ENCODE measurements around the gene CBX2.

The CBX2 gene

GRCh38 chr17:79775632-79776031 is 2.3 kb upstream of the CBX2 start:
- H3K9me3 ChIP-seq (ENCODE audit: control insufficient read depth, insufficient read depth, low read length) = no peaks in the 10 kb centered on the region
- peaks cover 15% of the 10 kb centered on the region for H3K36me3 ChIP-seq (ENCODE audit: control insufficient read depth, insufficient read depth, low read length)
- H3K27ac ChIP-seq (ENCODE audit: low read depth, low read length) = no peak overlapping the region
- H3K4me3 ChIP-seq (ENCODE audit: low read depth, low read length) = no peak overlapping the region; the same call in 1 of the 2 replicates
- no peak overlapping the region for H3K9ac ChIP-seq (ENCODE audit: low read depth, low read length)
- H3K27me3 ChIP-seq (ENCODE audit: control insufficient read depth, insufficient read depth, low read length) = peaks cover 9% of the 10 kb centered on the region
- H3K4me1 ChIP-seq (ENCODE audit: control insufficient read depth, insufficient read depth, low read length) = peaks cover 24% of the 10 kb centered on the region

DNA sequence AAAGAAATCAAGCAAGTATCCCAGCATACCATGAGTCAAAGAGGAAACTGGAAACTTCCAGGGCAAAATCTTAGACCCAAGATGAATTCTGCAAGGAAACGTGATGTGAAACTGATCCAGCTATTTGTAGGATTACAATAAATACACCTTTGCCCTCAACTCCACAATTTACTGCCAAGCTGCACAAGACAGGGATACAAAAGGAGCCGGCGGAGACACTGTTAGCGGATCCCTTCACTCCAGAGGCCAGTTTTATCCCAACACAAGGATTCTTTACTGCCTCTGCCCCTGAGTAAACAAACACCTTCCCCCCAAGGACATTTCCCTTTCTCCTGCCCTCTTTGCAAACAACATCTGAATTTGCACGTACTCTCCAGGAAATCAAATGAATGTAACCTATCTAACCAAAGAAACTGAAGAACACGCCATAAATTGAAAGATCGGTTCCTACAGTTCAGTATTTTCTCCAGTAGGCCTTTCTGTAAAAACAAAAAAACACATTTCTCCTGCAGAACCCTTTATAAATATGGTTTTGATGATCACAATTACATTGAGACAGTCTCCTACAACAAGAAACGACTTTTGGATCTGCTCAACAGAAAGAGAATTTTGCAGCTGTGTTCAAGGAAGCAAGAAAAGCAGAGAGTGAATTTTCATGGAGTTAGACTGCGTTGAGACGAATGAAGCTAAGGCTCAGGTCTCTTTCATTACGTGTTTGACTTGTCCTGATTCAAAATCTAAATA is 1.4 kb upstream of the CBX2 start:
- Histone ChIP-seq H3K9me3 (ENCODE audit: control insufficient read depth, insufficient read depth, low read length) (no peaks in the 10 kb centered on the region), H3K36me3 (ENCODE audit: control insufficient read depth, insufficient read depth, low read length) (peaks cover 24% of the 10 kb centered on the region), H3K9ac (ENCODE audit: low read depth, low read length) (peak overlapping the region; percentile 66; the same call in 1 of the 2 replicates), H3K4me3 (ENCODE audit: low read depth, low read length) (peak overlapping the region; percentile 70), H3K27me3 (ENCODE audit: control insufficient read depth, insufficient read depth, low read length) (peaks cover 9% of the 10 kb centered on the region), H3K27ac (ENCODE audit: low read depth, low read length) (peak overlapping the region; percentile 85), H3K4me1 (ENCODE audit: control insufficient read depth, insufficient read depth, low read length) (peaks cover 24% of the 10 kb centered on the region)

DNA sequence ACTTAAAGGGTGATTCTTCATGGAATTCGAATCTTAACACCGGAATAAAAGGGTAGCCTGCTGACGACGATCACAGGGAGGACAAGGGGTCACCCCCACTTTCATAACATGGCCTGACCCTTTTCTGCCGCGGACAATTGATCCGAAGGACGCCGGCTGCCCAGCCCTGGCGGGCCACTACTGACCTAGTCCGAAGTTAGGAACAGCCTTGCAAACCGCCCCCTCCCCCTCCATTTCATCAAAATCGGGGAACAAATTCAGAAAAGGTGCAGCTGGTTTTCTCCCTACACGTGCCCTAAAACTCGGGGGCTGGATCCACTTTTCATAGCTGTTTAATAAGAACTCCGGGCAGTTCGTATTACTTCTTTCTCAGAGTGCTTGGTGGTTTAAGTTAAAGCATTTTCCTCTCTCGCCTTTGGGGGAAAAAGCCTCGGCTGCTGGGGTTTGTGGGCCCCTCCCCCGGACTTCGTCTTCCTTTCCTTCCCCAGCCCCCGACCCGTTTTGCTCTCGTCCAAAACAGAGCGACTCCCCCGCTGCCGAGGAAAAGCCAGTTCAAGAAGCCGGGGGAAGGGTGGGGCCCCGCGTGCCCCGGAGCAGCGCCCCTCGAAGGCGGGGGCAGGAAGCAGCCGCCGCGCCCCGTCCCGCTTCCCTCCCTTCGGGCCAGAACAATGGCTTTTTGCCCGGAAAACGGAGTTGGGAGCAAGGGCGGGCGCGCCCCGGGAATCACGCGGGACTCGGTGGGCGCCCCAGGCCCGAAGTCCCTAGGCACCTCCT is 641 bp upstream of the CBX2 start:
- H3K9me3 ChIP-seq (ENCODE audit: control insufficient read depth, insufficient read depth, low read length) = no peaks in the 10 kb centered on the region
- peak overlapping the region; percentile 70 for H3K4me3 ChIP-seq (ENCODE audit: low read depth, low read length)
- peak overlapping the region; percentile 85 for H3K27ac ChIP-seq (ENCODE audit: low read depth, low read length)
- peaks cover 24% of the 10 kb centered on the region for H3K4me1 ChIP-seq (ENCODE audit: control insufficient read depth, insufficient read depth, low read length)
- H3K27me3 ChIP-seq (ENCODE audit: control insufficient read depth, insufficient read depth, low read length) = peaks cover 9% of the 10 kb centered on the region
- H3K36me3 ChIP-seq (ENCODE audit: control insufficient read depth, insufficient read depth, low read length) = peaks cover 31% of the 10 kb centered on the region
- H3K9ac ChIP-seq (ENCODE audit: low read depth, low read length) = peak overlapping the region; percentile 66

- H3K4me3 ChIP-seq (ENCODE audit: low read depth, low read length) = peak overlapping the region; percentile 86
- H3K36me3 ChIP-seq (ENCODE audit: control insufficient read depth, insufficient read depth, low read length) = peaks cover 44% of the 10 kb centered on the region
- peak overlapping the region; percentile 92 for H3K27ac ChIP-seq (ENCODE audit: low read depth, low read length)
- peaks cover 9% of the 10 kb centered on the region for H3K27me3 ChIP-seq (ENCODE audit: control insufficient read depth, insufficient read depth, low read length)
- no peaks in the 10 kb centered on the region for H3K9me3 ChIP-seq (ENCODE audit: control insufficient read depth, insufficient read depth, low read length)
- peaks cover 24% of the 10 kb centered on the region for H3K4me1 ChIP-seq (ENCODE audit: control insufficient read depth, insufficient read depth, low read length)
- H3K9ac ChIP-seq (ENCODE audit: low read depth, low read length) = peak overlapping the region; percentile 73; the same call in 1 of the 2 replicates
Measured at GRCh38 chr17:79778504-79779083, 646 bp downstream of the CBX2 start.

GRCh38 chr17:79779084-79779529 is 1.2 kb downstream of the CBX2 start:
- peak overlapping the region; percentile 92 for H3K27ac ChIP-seq (ENCODE audit: low read depth, low read length)
- H3K27me3 ChIP-seq (ENCODE audit: control insufficient read depth, insufficient read depth, low read length) = peaks cover 9% of the 10 kb centered on the region
- peaks cover 49% of the 10 kb centered on the region for H3K36me3 ChIP-seq (ENCODE audit: control insufficient read depth, insufficient read depth, low read length)

DNA sequence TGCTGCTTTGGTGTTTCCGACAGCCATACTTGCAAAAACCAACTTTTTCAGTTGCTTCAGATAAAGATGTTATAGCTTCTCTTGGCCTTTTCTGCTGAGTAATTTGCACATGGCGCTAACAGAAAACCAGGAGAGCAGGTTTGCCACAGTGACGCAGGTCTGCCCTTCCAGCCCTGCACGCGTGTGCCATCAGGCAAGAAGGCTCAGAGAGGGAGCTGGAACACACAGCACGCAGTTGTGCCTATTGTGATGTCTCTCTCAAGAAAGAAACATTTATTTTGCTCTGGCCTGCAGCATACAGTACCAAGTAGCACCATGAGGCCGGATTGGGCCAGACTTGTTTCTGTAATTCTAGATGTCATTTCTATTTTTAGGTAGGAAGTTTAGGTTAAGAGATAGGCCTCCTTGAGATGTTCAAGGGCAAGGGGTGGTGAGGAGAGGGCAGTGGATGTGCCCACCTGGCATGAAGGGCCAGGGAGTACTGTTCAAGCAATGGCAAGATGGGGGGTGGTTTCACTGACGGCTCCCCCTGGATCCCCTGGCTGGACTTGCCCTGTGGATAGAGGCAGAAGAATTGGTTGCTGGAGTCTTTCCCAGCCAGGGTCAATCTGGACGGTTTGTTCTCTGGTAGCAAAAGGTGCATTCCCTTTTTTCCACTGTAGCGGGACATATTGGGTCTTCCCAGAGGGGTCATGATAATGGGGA is 1.9 kb downstream of the CBX2 start:
- peak overlapping the region; percentile 86 for H3K4me3 ChIP-seq (ENCODE audit: low read depth, low read length)
- no peaks in the 10 kb centered on the region for H3K9me3 ChIP-seq (ENCODE audit: control insufficient read depth, insufficient read depth, low read length)
- H3K9ac ChIP-seq (ENCODE audit: low read depth, low read length) = no peak overlapping the region
- peaks cover 24% of the 10 kb centered on the region for H3K4me1 ChIP-seq (ENCODE audit: control insufficient read depth, insufficient read depth, low read length)
- peaks cover 57% of the 10 kb centered on the region for H3K36me3 ChIP-seq (ENCODE audit: control insufficient read depth, insufficient read depth, low read length)
- H3K27ac ChIP-seq (ENCODE audit: low read depth, low read length) = no peak overlapping the region
- H3K27me3 ChIP-seq (ENCODE audit: control insufficient read depth, insufficient read depth, low read length) = peaks cover 9% of the 10 kb centered on the region

More at GRCh38 chr17:79779084-79779529, 1.2 kb downstream of the CBX2 start:
- Histone ChIP-seq H3K9ac (ENCODE audit: low read depth, low read length) (peak overlapping the region; percentile 73; the same call in 1 of the 2 replicates), H3K4me1 (ENCODE audit: control insufficient read depth, insufficient read depth, low read length) (peaks cover 24% of the 10 kb centered on the region), H3K4me3 (ENCODE audit: low read depth, low read length) (peak overlapping the region; percentile 86), H3K9me3 (ENCODE audit: control insufficient read depth, insufficient read depth, low read length) (no peaks in the 10 kb centered on the region)

- no peak overlapping the region for H3K9ac ChIP-seq (ENCODE audit: low read depth, low read length)
- no peak overlapping the region for H3K4me3 ChIP-seq (ENCODE audit: low read depth, low read length)
- peaks cover 69% of the 10 kb centered on the region for H3K36me3 ChIP-seq (ENCODE audit: control insufficient read depth, insufficient read depth, low read length)
- H3K9me3 ChIP-seq (ENCODE audit: control insufficient read depth, insufficient read depth, low read length) = no peaks in the 10 kb centered on the region
- H3K27me3 ChIP-seq (ENCODE audit: control insufficient read depth, insufficient read depth, low read length) = no peaks in the 10 kb centered on the region
- H3K4me1 ChIP-seq (ENCODE audit: control insufficient read depth, insufficient read depth, low read length) = peaks cover 16% of the 10 kb centered on the region
- H3K27ac ChIP-seq (ENCODE audit: low read depth, low read length) = no peak overlapping the region
Measured at GRCh38 chr17:79781012-79781650, 3.2 kb downstream of the CBX2 start.

GRCh38 chr17:79781736-79782575 is 4.0 kb downstream of the CBX2 start:
- Histone ChIP-seq H3K9me3 (ENCODE audit: control insufficient read depth, insufficient read depth, low read length) (no peaks in the 10 kb centered on the region), H3K4me1 (ENCODE audit: control insufficient read depth, insufficient read depth, low read length) (peaks cover 8% of the 10 kb centered on the region), H3K36me3 (ENCODE audit: control insufficient read depth, insufficient read depth, low read length) (peaks cover 69% of the 10 kb centered on the region), H3K27ac (ENCODE audit: low read depth, low read length) (no peak overlapping the region), H3K4me3 (ENCODE audit: low read depth, low read length) (no peak overlapping the region), H3K9ac (ENCODE audit: low read depth, low read length) (no peak overlapping the region), H3K27me3 (ENCODE audit: control insufficient read depth, insufficient read depth, low read length) (0 out of 2 replicates have a peak, but pooled peaks cover 4% of the 10 kb centered on the region)

DNA sequence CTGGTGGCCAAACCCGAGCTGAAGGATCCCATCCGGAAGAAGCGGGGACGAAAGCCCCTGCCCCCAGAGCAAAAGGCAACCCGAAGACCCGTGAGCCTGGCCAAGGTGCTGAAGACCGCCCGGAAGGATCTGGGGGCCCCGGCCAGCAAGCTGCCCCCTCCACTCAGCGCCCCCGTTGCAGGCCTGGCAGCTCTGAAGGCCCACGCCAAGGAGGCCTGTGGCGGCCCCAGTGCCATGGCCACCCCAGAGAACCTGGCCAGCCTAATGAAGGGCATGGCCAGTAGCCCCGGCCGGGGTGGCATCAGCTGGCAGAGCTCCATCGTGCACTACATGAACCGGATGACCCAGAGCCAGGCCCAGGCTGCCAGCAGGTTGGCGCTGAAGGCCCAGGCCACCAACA is 5.9 kb downstream of the CBX2 start:
- H3K9me3 ChIP-seq (ENCODE audit: control insufficient read depth, insufficient read depth, low read length) = no peaks in the 10 kb centered on the region
- no peak overlapping the region for H3K4me3 ChIP-seq (ENCODE audit: low read depth, low read length)
- H3K4me1 ChIP-seq (ENCODE audit: control insufficient read depth, insufficient read depth, low read length) = peaks cover 10% of the 10 kb centered on the region
- peaks cover 69% of the 10 kb centered on the region for H3K36me3 ChIP-seq (ENCODE audit: control insufficient read depth, insufficient read depth, low read length)
- no peak overlapping the region for H3K27ac ChIP-seq (ENCODE audit: low read depth, low read length)
- no peak overlapping the region for H3K9ac ChIP-seq (ENCODE audit: low read depth, low read length)
- peaks cover 22% of the 10 kb centered on the region for H3K27me3 ChIP-seq (ENCODE audit: control insufficient read depth, insufficient read depth, low read length)
